ENCODE data around the gene WDSUB1. TPM values are rescaled to one million over a fixed set of nuclear protein-coding genes. Genes with fewer than 3 reads are reported as not detected.

WDSUB1 gene
- total RNA-seq, 1 donor from 2014 or later: not detected

DNA sequence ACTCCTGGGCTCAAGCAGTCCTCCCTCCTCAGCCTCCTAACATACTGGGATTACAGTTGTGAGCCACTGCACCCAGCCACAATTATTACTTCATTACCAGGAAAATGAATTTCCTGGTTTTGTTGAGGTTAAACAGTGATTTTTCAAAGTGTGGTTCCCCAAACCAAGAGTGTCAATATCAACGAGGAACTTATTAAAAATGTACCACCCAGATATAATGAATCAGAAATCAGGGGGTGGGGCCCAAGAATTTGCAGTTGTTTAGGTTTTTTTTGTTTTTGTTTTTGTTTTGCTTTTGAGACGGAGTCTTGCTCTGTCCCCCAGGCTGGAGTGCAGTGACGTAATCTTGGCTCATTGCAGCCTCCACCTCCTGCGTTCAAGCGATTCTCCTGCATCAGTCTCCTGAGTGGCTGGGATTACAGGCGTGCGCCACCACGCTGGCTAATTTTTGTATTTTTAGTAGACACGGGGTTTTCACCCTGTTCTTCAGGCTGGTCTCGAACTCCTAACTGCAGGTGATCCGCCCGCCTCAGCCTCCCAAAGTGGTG, 94.1 kb downstream of the WDSUB1 start:
- no peaks in the 10 kb centered on the region for H3K9me3 ChIP-seq
- no peaks in the 10 kb centered on the region for H3K27me3 ChIP-seq
- no peaks in the 10 kb centered on the region for H3K4me1 ChIP-seq
- H3K27ac ChIP-seq: no peak overlapping the region
- intact Hi-C loops (cut with DNase I): no loop called here
- TF ChIP-seq CTCF (IDR thresholded peaks at IDR 0.05): no peak
- no peak for DNase-seq (ENCODE audit: low spot score in 2 of 2)
- peaks cover 22 to 42% of the 10 kb centered on the region in 2 donors for H3K36me3 ChIP-seq
- no peak overlapping the region for H3K4me3 ChIP-seq

GRCh38 chr2:159188449-159188848, 98.1 kb downstream of the WDSUB1 start:
- no peak overlapping the region for H3K4me3 ChIP-seq
- no peak overlapping the region for H3K27ac ChIP-seq
- no peaks in the 10 kb centered on the region for H3K4me1 ChIP-seq
- no peaks in the 10 kb centered on the region for H3K27me3 ChIP-seq
- intact Hi-C loops (cut with DNase I): loop anchor here (5.0 kb wide), 1 partner anchor 406 kb away; no protein-coding TSS in a partner anchor
- H3K9me3 ChIP-seq: no peaks in the 10 kb centered on the region
- H3K36me3 ChIP-seq: peaks cover 21 to 33% of the 10 kb centered on the region in 2 donors
- TF ChIP-seq CTCF (IDR thresholded peaks at IDR 0.05): no peak
- DNase-seq (ENCODE audit: low spot score in 2 of 2): no peak

GRCh38 chr2:159187106-159187505, 99.4 kb downstream of the WDSUB1 start:
- no peak for TF ChIP-seq CTCF (IDR thresholded peaks at IDR 0.05)
- no peak overlapping the region for H3K27ac ChIP-seq
- H3K4me1 ChIP-seq: no peaks in the 10 kb centered on the region
- H3K27me3 ChIP-seq: no peaks in the 10 kb centered on the region
- no peak for DNase-seq (ENCODE audit: low spot score in 2 of 2)
- H3K4me3 ChIP-seq: no peak overlapping the region
- peaks cover 21 to 29% of the 10 kb centered on the region in 2 donors for H3K36me3 ChIP-seq
- intact Hi-C loops (cut with DNase I): loop anchor here (5.0 kb wide), 1 partner anchor 405 kb away; no protein-coding TSS in a partner anchor
- H3K9me3 ChIP-seq: no peaks in the 10 kb centered on the region

DNA sequence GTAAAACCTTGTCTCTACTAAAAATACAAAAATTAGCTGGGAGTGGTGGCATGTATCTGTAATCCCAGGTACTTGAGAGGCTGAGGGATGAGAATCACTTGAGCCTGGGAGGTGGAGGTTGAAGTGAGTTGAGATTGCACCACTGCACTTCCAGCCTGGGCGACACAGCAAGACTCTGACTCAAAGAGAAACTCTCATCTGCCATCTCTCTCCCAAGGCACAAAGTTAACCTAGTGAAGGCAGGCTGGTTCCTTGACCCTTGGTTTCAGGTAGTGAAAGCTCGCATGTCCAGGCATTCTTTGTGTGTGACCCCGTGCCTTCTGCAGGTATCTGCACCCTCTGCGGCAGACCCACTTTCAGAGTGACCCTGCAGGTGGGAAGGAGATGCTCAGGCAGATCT, 100.0 kb downstream of the WDSUB1 start:
- intact Hi-C loops (cut with DNase I): loop anchor here (5.0 kb wide), 1 partner anchor 404 kb away; no protein-coding TSS in a partner anchor
- no peak for TF ChIP-seq CTCF (IDR thresholded peaks at IDR 0.05)
- H3K27ac ChIP-seq: no peak overlapping the region
- H3K4me1 ChIP-seq: no peaks in the 10 kb centered on the region
- peaks cover 24 to 29% of the 10 kb centered on the region in 2 donors for H3K36me3 ChIP-seq
- DNase-seq (ENCODE audit: low spot score in 2 of 2): no peak
- H3K4me3 ChIP-seq: no peak overlapping the region
- no peaks in the 10 kb centered on the region for H3K27me3 ChIP-seq
- no peaks in the 10 kb centered on the region for H3K9me3 ChIP-seq

All from ascending aorta (tissue), 2 donors.